K562 (cell line): Measurements from ENCODE around the gene LY6G6D. TPM values are rescaled to one million over a fixed set of nuclear protein-coding genes. Genes with fewer than 3 reads are reported as not detected.

Experiments used
- BCOR ChIP-seq: fragments of 450-650 bp; IDR thresholded peaks from 2 replicates; pipeline ENCODE4 v1.6.1; 2016
- BRD4 ChIP-seq: fragments of 200-600 bp; sonication (generic); IDR thresholded peaks from 2 replicates; pipeline ENCODE4 v1.6.1; 2017; ENCODE audit warnings: inconsistent platforms
- DMBX1 ChIP-seq: fragments of 250-450 bp; sonication (Bioruptor Pico); IDR thresholded peaks from 2 replicates; pipeline ENCODE4 v1.8.0; 2022; ENCODE audit warnings: inconsistent platforms, mild to moderate bottlenecking, moderate library complexity, borderline replicate concordance
- RAD21 ChIP-seq, 2 experiments: fragments of 250-450 bp in 1 of 2; fragments of 450-650 bp in 1 of 2; sonication (Bioruptor Pico) in 1 of 2; formaldehyde crosslinking in 1 of 2; IDR thresholded peaks in 1 of 2; conservative IDR thresholded peaks in 1 of 2; 2 replicates each; pipeline versions ENCODE4 v1.4.0 to v1.8.0; 2020 to 2022; ENCODE audit warnings: mild to moderate bottlenecking in 2 of 2, moderate library complexity in 1 of 2
- RBM15 ChIP-seq: fragments of 200-400 bp; formaldehyde crosslinking; IDR thresholded peaks from 2 replicates; pipeline ENCODE4 v1.6.1; 2018; ENCODE audit warnings: mild to moderate bottlenecking, low read length, moderate library complexity; ENCODE audit not compliant: insufficient read depth
- RBM39 ChIP-seq: fragments of 200-400 bp; formaldehyde crosslinking; optimal IDR thresholded peaks from 2 replicates; pipeline ENCODE3; 2018; ENCODE audit warnings: low read depth, low read length
- SNIP1 ChIP-seq: fragments of 450-650 bp; IDR thresholded peaks from 2 replicates; pipeline ENCODE4 v1.7.1; 2017; ENCODE audit warnings: low read depth, mild to moderate bottlenecking
- SNRNP70 ChIP-seq: fragments of 200-400 bp; formaldehyde crosslinking; optimal IDR thresholded peaks from 2 replicates; pipeline ENCODE3; 2017; ENCODE audit warnings: low read depth, low read length
- SRSF1 ChIP-seq: fragments of 200-400 bp; formaldehyde crosslinking; IDR thresholded peaks from 2 replicates; pipeline ENCODE4 v1.6.1; 2017; ENCODE audit warnings: mild to moderate bottlenecking, low read depth, low read length, moderate library complexity
- TEAD4 ChIP-seq, 2 experiments: sonication (generic) in 1 of 2; formaldehyde crosslinking in 1 of 2; IDR thresholded peaks; 2 replicates each; pipeline versions ENCODE4 v1.6.1 to v1.8.0; 2012 to 2022; ENCODE audit warnings: borderline replicate concordance in 1 of 2, inconsistent platforms in 1 of 2, low read length in 1 of 2, mild to moderate bottlenecking in 1 of 2, missing genetic modification reagents in 1 of 2
- TRIM28 ChIP-seq: fragments of 450-650 bp; IDR thresholded peaks from 2 replicates; pipeline ENCODE4 v1.6.1; 2017
- ZBTB8A ChIP-seq: fragments of 450-650 bp; IDR thresholded peaks from 2 replicates; pipeline ENCODE4 v1.6.1; 2018; ENCODE audit warnings: mild to moderate bottlenecking, moderate library complexity; ENCODE audit not compliant: partially characterized antibody
- ZFP36 ChIP-seq: fragments of 150-350 bp; IDR thresholded peaks from 2 replicates; pipeline ENCODE4 v1.6.1; 2018; ENCODE audit warnings: low read length, low read depth; ENCODE audit not compliant: partially characterized antibody
- ZNF232 ChIP-seq: sonication (generic); formaldehyde crosslinking; IDR thresholded peaks from 2 replicates; pipeline ENCODE4 v1.8.0; 2022; ENCODE audit warnings: mild to moderate bottlenecking, missing genetic modification reagents
- ZNF695 ChIP-seq: fragments of 450-650 bp; formaldehyde crosslinking; IDR thresholded peaks from 2 replicates; pipeline ENCODE4 v1.4.0; 2020; ENCODE audit warnings: mild to moderate bottlenecking, moderate library complexity
- ZZZ3 ChIP-seq: fragments of 450-650 bp; IDR thresholded peaks from 2 replicates; pipeline ENCODE4 v1.6.1; 2016; ENCODE audit warnings: antibody characterized with exemption, mild to moderate bottlenecking, moderate library complexity
- polyA plus RNA-seq, 8 experiments: library from polyadenylated mRNA; depleted of rRNA in 4 of 8; stranded (reverse) in 5 of 8; unstranded in 3 of 8; fragments of >200 nt; fragmentation: Nextera tagmentation in 2 of 8; fragmentation: Illumina TruSeq in 1 of 8; extraction: Ambion mirVana in 2 of 8; extraction: Trizol in 1 of 8; gene quantifications; 2 replicates each; pipeline versions ENCODE4 v1.2.1 to v1.2.3, GENCODE V29; 2011 to 2014; ENCODE audit warnings: inconsistent platforms in 1 of 8, missing spikeins in 1 of 8
- total RNA-seq, 7 experiments: library from RNA; depleted of rRNA in 6 of 7; stranded (reverse); fragments of >200 nt in 6 of 7; fragmentation: Illumina TruSeq in 2 of 7; extraction: Trizol in 2 of 7; gene quantifications; 2 replicates each; pipeline versions ENCODE4 v1.2.1 to v1.2.3, GENCODE V29; 2011 to 2021; ENCODE audit warnings: low replicate concordance in 1 of 7
- TF ChIP-seq, protein P1 (sequence below), 2 experiments: fragments of 450-650 bp; IDR thresholded peaks; 2 replicates each; pipeline ENCODE4 v1.6.1; 2016; ENCODE audit warnings: mild to moderate bottlenecking in 2 of 2, borderline replicate concordance in 1 of 2, low read depth in 1 of 2, moderate library complexity in 1 of 2
- TF ChIP-seq, protein P2 (sequence below): sonication (generic); formaldehyde crosslinking; IDR thresholded peaks from 2 replicates; pipeline ENCODE4 v1.8.1; 2023; ENCODE audit warnings: mild to moderate bottlenecking, missing genetic modification reagents

LY6G6D gene
- total and polyA plus RNA-seq, 9 of the 15 experiments (the other 6 are each of a cell fraction or from before 2014, with no cell fraction given), result 0.30 to 0.38 TPM; not detected in 7

DNA sequence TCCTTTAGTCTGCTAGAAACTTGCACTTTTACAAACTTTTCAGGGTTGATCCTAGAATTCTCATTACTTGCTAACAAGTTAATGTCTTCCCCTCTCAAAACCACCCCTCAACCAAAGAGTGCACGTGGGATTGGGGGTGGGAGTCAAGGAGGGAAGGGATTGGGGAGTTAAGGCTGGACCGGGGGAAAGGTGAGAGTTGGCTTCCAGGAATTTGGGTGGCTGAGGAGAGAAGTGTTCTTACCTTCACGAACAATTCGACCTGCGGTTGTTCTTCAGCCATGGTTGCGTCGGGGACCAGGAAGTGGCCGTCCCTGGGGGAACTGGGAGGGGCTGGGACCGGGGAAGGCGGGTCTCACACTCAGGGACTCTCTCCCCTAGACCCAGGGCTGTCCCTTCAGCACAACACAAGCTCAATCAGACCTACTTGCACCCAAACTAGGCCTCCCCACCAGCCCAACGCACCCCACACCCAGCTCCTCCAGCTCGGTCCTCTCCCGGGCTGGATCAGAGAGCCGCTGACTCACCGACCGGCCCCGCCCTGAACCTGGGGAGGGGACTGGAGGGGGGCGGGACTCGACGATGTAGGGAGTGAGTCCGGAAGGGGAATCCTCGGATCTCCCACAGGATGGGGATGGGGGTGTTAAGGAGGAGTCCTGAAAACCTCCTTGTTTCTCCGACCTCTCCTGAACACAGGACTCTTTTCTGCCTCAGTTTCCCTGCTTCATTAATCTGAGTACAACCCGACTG is 21.0 kb downstream of the LY6G6D start, which contains the start of gene CLIC1 (continued):
- TF ChIP-seq, protein P1, sequence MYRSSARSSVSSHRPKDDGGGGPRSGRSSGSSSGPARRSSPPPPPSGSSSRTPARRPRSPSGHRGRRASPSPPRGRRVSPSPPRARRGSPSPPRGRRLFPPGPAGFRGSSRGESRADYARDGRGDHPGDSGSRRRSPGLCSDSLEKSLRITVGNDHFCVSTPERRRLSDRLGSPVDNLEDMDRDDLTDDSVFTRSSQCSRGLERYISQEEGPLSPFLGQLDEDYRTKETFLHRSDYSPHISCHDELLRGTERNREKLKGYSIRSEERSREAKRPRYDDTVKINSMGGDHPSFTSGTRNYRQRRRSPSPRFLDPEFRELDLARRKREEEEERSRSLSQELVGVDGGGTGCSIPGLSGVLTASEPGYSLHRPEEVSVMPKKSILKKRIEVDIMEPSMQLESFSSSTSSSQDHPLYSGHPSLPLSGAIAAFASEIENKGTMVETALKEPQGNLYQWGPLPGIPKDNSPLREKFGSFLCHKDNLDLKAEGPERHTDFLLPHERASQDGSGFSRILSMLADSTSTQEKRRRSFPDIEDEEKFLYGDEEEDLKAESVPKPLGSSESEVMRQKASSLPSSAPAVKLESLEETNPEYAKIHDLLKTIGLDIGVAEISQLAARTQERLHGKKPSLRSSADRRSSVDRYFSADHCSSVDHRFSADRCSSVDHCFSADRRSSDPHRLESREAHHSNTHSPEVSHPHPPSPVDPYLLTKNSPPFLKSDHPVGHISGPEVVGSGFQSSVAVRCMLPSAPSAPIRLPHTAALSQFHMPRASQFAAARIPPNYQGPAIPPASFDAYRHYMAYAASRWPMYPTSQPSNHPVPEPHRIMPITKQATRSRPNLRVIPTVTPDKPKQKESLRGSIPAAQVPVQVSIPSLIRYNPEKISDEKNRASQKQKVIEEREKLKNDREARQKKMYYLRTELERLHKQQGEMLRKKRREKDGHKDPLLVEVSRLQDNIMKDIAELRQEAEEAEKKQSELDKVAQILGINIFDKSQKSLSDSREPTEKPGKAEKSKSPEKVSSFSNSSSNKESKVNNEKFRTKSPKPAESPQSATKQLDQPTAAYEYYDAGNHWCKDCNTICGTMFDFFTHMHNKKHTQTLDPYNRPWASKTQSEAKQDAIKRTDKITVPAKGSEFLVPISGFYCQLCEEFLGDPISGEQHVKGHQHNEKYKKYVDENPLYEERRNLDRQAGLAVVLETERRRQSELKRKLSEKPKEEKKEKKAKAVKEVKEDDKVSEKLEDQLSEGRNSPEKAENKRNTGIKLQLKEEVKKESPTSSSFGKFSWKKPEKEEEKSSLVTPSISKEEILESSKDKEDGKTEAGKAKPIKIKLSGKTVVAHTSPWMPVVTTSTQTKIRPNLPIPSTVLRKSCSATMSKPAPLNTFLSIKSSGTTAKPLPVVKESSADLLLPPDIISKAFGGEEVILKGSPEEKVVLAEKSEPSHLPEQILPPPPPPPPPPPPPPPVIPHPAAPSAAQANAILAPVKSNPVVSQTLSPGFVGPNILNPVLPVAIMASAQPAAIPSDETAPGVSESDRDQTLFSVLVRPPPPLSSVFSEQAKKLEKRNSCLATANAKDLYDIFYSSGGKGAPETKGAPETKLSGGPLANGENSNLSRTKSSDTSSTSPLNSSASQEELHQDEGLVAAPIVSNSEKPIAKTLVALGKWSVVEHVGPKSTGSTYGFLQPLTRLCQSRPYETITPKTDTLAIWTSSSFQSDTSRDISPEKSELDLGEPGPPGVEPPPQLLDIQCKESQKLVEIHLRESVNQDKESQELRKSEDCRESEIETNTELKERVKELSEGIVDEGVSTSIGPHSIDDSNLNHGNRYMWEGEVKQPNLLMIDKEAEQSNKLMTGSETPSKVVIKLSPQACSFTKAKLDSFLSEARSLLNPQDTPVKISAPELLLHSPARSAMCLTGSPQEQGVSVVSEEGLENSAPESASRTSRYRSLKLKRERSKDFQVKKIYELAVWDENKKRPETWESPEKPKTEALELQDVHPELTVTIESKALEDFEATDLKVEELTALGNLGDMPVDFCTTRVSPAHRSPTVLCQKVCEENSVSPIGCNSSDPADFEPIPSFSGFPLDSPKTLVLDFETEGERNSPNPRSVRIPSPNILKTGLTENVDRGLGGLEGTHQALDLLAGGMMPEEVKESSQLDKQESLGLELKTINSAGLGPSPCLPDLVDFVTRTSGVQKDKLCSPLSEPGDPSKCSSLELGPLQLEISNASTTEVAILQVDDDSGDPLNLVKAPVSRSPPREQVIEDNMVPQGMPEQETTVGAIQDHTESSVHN (IDR thresholded peaks at IDR 0.05; ENCODE audit: borderline replicate concordance in 1 of 2, low read depth in 1 of 2), result no peak
- TF ChIP-seq SRSF1, result no peak
- no peak for TF ChIP-seq RBM39
- peak; percentile 85 for TF ChIP-seq BRD4
- TF ChIP-seq ZZZ3, result no peak
- no peak for TF ChIP-seq SNIP1
- no peak for TF ChIP-seq SNRNP70
- TF ChIP-seq TRIM28, result peak; percentile 70; the same call in 1 of the 2 replicates
- no peak for TF ChIP-seq ZBTB8A
- TF ChIP-seq ZFP36, result no peak
- TF ChIP-seq ZNF695 (CRISPR knock-in tag), result peak; percentile 78; the same call in 1 of the 2 replicates
- TF ChIP-seq, protein P2, sequence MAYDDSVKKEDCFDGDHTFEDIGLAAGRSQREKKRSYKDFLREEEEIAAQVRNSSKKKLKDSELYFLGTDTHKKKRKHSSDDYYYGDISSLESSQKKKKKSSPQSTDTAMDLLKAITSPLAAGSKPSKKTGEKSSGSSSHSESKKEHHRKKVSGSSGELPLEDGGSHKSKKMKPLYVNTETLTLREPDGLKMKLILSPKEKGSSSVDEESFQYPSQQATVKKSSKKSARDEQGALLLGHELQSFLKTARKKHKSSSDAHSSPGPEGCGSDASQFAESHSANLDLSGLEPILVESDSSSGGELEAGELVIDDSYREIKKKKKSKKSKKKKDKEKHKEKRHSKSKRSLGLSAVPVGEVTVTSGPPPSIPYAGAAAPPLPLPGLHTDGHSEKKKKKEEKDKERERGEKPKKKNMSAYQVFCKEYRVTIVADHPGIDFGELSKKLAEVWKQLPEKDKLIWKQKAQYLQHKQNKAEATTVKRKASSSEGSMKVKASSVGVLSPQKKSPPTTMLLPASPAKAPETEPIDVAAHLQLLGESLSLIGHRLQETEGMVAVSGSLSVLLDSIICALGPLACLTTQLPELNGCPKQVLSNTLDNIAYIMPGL (CRISPR knock-in tag), result peak; percentile 82; the same call in 1 of the 2 replicates
- peak; percentile 32 for TF ChIP-seq TEAD4 (IDR thresholded peaks at IDR 0.05; ENCODE audit: low read length)
- no peak for TF ChIP-seq TEAD4 (CRISPR knock-in tag; IDR thresholded peaks at IDR 0.05; ENCODE audit: borderline replicate concordance)
- peak; percentile 91; the same call in 1 of the 2 replicates for TF ChIP-seq BCOR
- TF ChIP-seq DMBX1 (CRISPR knock-in tag), result 0 out of 2 replicates have a peak, but pooled peaks have one; percentile 19
- TF ChIP-seq RAD21 (CRISPR knock-in tag; conservative IDR thresholded peaks at IDR 0.05 in 1 of 2, IDR thresholded peaks at IDR 0.05 in 1 of 2), result peak in 1 of 2 experiments; percentile 22; a peak in 1 of 4 replicates
- TF ChIP-seq ZNF232, result peak; percentile 95
- TF ChIP-seq RBM15, result no peak
